NCI-H2107 treated with DMSO at 0.1 percent for 48 hours (cell line): ENCODE results near the gene NSMCE3.

ENCODE experiments used
- DNase-seq: peaks from one replicate; lab custom pipeline; 2025; ENCODE audit not compliant: unreplicated experiment; lab: John Stamatoyannopoulos, UW

The NSMCE3 gene

GRCh38 chr15:29222129-29222853 is 47.3 kb downstream of the NSMCE3 start:
- no peak for DNase-seq

GRCh38 chr15:29220852-29221251 is 48.8 kb downstream of the NSMCE3 start:
- no peak for DNase-seq

GRCh38 chr15:29216955-29217354 is 52.7 kb downstream of the NSMCE3 start:
- no peak for DNase-seq
